ENCODE results near the gene TMEM94.

DNA sequence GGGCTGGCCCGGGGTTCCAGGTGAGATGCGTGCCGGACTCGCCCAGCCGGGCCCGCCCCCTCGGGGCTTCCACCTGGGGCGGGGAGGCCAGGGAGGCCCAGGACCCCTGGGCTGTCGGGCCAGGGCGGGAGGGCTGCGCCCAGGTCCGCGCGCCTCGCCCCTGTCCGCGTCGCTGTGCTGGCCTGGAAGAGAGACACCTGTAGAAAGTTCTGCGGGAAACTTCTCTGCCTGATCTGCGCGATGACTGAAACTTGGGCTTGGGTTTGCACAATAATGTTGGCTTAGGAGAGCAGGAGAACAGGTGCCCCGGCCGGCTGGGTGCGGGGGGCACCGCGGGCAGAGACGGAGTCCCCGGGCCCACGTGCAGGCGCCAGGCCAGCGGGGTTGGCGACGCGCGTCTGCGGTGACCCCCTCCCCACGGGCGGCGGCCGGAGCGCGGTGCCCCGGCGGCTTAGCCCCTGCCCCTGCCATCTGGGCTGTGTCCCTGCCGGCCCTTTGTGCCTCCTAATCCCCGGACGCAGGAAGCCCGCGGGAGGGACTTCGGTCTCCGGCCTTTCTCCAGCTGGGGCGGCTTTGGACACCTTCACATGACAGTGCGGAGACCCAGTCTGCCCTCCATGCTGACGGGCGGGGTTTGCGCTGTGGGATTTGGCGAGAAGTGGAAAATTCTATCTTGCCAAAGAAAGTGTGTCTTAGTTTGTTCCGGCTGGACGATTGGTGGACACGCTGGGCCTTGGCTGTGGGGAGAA lies 69.5 kb downstream of the TMEM94 start:
- no peak for TF ChIP-seq CTCF (IDR thresholded peaks at IDR 0.05)
- no peak for TF ChIP-seq POLR2A (IDR thresholded peaks at IDR 0.05)
